Stimulated activated CD8-positive, alpha-beta memory T cell treated with anti-CD3 and anti-CD28 coated beads, Interleukin-15, amount 100 ng/mL, for 48 hours (primary cell): ENCODE measurements around the gene GNB1.
"Not testable (repeated sequence)": the region's sequence is repeated elsewhere in the genome, so short reads cannot be mapped to it uniquely, and the experiment has no call there.

Experiments
- DNase-seq, 2 donors: peaks; one replicate each; pipeline ENCODE4 v3.0.0-alpha.2; 2020; ENCODE audit warnings: low read depth in 2 of 2

GNB1 gene

DNA sequence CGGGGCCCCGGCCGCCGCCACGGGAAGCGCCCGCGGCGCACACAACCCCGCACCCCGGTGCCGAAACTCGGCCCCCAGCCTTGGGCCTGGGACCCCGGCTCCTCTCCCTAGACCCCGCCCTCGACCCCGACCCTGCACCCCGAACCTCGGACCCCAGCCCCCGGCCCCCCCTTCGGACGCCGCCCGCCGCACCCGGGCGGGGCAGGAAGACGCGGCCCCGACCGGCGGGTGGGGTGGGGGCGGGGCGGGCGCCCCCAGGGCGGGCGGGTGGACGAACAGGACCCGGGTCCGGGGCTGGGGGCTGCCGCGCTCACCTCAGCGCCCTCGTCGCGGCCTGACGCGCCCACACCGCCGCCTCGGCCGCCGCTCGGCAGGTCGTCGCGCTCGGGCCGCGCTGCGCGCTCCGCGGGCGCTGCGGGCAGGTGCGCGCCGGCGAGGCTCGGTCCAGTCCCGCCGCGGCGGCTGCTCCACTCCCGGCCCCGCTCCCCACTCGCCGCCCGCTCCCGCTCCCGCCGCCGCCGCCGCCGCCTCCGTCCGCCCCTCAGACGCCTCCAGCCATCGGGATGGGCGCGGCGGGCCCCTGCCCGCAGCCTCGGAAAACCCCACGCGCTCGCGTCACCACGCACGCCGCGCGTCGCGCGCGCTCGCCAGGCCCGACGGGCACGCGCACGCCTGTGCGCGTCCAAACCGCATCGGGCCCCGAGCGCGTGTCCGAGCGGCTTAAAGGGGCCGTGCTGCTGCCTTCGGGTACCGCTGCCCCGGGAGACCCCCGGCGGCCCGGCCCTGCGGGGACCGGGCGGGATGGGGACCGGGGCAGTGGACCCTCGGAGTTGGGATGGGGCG lies at the start of gene GNB1:
Gene GNB1, minus strand, starts transcription at position 582 of the 843 bp plus-strand sequence. CDS start 65,634 bp downstream, outside the sequence.
- DNase-seq: peak; percentile 82 to 85

DNA sequence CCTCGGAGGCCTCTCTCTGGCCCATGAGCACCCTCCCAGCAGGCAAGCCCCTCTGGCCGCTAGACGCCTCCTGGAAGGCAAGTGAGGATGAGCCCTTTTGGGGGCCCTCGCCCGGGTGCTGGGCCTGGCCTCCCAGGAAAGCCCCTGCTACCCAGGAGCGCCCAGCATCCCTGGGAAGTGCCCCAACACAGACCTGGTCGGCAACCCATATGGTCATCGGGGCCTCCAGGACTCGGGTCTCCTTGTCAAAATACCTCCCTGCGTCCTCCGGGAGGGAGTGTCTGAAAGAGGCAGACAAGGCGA lies 49.2 kb upstream of the GNB1 start:
- DNase-seq: no peak

DNA sequence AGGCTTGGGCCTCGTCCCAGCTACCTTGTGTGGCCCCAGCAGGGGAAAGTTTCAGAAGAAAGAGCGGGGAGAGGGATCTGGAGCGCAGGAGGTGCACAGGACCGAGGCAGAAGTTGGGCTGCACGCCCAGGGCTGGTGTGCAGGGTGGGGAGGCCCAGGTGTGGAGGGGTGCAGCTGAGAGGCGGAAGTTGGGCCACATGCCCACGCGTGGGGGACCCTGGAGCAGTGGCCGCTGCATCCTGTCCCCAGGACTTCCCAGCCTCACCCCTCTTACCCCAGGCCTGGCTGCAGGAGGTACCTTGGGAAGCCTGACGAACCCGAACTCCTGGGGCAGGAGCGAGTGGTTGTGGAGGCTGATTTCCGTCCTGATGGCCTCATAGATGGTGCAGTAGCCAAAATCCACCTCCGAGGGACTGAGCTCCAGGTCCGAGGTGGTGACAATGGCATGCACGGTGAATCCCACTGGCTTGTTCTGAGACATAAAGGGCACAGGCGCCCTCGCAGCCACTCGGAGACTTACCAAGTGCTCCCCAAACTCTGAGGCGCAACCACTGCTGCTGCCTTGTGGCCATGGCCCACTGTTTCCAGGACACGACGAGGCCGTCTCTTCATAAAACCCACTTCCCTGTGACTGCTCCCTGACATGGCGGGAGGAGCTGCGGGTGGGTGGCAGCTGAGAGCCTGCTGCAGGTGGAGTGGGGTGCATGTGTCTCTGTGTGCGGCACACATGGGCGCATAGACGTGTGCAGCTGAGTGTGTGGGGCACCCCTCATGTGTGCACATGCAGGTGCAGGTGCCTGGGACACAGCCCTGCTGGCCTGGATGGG lies 48.6 kb upstream of the GNB1 start:
- DNase-seq: no peak

DNA sequence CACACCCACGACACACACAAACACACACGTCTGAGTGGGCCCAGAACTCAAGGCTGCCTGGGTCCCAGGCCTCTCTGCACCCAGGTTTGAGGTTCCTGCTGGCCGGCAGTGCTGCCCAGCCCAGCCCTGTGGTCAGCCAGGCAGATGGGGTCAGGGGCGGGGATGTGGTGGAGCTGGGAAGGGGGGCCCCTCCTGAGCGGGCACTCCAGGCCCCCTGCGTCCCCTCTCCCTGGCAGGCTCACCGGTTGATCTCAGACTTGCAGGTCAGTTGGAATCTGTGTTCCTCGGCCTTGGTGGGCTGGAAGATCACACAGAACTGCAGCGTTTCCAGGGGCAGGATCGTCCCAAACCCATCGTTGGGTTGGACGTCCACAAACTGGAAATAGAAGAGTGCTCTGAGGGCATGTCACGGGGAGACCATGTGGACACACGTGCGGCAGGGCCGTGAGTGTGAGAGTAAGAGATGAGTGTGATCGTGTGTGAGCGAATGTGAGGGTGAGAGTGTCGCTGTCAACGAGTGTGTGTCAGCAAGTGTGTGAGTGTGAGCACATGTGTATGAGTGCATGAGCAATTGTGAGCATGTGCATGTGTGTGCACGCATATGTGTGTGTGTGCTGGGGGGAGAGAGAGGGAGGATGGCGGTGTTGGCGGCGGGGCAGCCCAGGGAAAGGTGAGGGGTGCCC lies 47.9 kb upstream of the GNB1 start:
- DNase-seq: no peak

DNA sequence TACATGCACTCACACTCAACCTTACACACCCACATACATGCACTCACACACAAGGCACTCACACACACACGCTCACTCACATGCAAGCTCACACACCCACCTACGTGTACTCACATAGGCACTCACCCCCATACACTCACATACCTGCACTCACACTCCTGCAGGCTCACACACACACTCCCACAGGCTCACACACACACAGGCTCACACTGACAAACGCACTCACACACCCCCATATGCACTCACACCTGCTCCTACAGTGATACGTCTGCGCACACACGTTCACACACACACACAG lies 47.3 kb upstream of the GNB1 start:
- no peak for DNase-seq

DNA sequence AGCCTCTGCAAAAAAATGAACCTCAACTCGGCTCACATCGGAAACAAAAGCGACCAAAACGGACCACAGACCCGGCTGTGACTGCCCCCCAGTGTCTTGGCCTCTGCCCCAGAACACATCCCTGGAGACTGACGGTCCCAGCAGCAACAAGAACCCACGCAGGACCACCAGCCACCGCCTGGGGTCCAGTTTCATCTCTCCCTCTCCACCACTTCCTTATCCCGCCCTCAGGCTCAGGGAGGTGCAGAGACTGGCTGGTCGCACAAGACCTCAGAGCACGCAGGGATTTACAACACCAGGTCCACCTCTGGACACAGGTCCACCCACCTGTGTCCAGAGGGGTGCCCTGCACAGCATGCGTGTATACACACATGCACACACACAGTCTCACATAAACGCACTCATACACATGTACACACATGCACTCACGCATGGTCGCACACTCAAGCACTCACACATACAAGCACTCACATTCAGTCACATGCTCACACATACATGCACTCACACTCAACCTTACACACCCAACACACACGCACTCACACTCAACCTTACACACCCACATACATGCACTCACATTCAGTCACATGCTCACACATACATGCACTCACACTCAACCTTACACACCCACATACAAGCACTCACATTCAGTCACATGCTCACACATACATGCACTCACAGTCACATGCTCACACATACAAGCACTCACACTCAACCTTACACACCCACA lies 46.8 kb upstream of the GNB1 start:
- no peak for DNase-seq

DNA sequence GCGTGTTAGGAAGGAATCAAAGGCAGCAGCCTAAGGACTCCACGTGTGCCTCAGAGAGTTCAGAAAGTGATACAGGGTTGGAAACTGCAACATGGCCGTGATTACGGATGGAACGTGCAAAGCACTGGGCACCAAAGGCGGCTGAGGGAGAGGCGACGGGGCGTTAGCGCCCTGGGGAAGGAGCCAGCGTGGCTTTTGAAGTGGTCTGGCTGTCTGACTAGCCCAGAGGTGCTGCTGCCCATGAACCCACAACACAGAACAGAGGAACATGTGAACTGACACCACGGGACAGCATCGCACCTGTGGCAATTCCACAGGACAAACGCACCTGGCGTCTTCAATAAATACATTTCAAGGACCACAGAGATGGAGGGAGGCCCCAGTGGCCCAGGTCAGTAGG lies 46.2 kb upstream of the GNB1 start:
- DNase-seq: no peak

DNA sequence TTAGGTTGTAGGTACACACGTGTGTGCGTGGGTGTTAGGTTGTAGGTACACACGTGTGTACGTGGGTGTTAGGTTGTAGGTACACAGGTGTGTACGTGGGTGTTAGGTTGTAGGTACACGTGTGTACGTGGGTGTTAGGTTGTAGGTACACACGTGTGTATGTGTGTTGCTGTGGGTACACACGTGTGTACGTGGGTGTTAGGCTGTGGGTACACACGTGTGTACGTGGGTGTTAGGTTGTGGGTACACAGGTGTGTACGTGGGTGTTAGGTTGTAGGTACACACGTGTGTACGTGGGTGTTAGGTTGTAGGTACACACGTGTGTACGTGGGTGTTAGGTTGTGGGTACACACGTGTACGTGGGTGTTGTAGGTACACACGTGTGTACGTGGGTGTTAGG lies 44.0 kb upstream of the GNB1 start:
- DNase-seq: not testable (repeated sequence)

DNA sequence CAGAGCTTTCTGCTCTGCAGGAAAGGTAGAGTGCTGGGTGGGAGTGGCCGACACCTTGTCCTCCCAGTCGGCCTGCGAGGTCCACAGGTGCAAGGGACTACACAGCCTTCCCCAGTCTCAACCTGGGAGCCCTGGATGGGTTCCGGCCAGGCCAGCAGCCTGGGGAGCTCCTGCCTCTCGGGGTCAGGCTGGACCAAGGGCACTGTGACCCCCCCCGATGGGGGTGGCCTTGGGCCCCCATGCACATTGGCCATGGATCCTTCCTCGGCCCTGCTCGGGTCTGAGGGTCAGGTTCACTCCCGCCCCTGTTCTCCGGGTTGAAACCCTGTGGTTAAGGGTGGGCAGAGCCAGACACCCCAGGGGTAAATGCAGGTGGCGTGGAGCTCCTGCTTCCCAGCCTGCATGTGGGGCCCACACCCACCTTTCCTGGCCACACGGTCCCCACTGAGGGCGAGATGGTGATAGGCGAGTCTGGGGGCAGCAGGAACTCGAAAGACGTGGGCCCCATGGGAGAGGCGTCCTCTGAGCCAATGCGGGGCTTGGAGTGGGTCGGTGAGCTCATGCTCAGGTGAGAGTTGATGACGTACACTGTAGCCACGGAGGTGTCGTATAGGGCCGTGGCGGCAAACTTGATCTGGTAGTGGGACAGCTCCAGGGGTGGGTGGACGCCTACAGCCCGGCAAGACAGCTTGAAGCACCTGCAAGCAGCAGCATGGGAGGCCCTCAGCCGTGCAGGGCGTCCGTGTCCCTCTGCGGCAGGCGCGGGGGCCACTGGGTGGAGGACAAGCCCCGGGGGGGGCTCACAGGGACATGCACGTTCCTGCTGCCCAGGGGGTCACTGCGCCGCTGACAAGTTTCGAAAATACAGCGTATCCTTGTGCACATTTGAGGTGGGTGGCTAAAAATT lies 39.0 kb upstream of the GNB1 start:
- no peak for DNase-seq

DNA sequence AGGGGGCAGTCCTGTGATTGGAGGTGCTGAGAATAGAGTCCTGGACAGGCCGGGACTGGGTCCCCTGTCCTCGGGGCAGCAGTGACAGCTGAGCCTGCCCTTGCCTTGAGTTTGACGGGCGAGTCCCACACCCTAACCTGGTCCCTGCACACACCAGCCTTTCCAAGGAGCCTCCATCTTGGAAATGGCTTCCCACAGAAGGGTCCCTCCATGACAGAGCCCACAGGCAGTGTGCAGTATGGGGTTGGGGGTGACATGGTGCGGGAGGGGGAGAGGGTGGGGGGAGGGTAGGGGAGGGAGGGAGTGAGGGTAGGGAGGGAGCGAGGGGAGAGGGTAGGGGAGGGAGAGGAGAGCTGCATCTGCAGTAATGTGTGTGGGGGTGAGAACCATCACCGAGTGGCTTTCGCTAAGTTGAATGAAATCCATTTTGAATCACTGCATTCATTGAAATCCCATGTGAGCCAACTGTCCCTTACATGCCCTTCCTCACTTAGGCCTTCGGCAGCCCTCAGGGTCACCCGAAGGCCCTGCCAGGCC lies 38.3 kb upstream of the GNB1 start:
- no peak for DNase-seq

DNA sequence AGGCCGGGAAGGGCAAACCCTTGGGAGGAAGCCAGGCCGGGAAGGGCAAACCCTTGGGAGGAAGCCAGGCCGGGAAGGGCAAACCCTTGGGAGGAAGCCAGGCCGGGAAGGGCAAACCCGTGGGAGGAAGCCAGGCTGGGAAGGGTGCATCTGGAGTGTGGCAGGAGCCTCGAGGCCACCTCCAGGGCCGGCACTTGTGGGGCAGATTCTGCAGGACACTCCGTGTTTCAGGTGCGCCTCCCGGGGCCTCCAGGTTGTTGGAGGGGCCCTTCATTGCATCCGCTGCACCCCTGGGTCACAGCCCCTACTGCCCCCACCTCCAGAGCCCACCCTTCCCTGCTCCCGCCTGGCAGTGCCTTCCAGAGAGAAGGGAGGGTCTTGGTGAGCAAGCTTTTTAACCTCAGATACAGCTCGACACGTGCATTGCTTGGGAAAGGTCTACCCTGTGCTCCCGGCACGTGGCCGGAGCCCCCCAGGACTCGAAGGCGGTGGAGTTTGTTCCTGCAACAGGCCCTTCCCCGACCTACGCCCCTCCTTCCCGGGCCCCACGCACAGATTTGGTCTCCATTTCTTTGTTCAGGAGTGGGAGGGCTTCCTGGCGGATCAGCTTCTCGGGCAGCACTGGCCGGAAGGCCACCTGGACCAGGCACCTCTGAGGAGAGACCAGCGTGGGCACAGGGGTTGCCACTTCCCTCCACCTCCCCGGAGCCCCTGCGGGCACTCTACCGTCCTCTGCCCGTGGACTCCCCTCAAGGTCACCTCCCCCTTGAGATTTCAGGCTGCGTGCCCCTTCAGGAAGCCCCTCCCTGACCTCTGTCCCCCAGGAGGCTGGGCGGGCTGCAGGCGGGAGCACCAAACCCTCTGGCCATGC lies 37.6 kb upstream of the GNB1 start:
- no peak for DNase-seq

DNA sequence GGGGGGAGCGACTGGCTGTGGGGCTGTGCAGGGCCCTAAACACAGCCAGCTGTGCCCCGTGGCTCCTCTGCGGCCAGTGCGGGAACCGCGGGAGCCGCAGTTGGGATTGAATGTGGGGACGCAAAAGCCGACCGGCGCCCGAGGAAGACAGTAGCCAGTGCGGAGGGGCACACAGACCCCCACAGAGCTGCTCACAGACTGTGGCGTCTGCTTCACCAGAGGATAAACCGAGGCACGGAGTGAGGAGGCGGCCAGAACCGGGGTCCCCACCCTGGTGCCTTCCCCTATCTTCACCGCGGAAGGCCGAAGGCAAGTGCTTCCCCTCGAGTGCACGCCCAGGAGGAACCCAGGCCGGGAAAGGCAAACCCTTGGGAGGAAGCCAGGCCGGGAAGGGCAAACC lies 36.9 kb upstream of the GNB1 start:
- no peak for DNase-seq

DNA sequence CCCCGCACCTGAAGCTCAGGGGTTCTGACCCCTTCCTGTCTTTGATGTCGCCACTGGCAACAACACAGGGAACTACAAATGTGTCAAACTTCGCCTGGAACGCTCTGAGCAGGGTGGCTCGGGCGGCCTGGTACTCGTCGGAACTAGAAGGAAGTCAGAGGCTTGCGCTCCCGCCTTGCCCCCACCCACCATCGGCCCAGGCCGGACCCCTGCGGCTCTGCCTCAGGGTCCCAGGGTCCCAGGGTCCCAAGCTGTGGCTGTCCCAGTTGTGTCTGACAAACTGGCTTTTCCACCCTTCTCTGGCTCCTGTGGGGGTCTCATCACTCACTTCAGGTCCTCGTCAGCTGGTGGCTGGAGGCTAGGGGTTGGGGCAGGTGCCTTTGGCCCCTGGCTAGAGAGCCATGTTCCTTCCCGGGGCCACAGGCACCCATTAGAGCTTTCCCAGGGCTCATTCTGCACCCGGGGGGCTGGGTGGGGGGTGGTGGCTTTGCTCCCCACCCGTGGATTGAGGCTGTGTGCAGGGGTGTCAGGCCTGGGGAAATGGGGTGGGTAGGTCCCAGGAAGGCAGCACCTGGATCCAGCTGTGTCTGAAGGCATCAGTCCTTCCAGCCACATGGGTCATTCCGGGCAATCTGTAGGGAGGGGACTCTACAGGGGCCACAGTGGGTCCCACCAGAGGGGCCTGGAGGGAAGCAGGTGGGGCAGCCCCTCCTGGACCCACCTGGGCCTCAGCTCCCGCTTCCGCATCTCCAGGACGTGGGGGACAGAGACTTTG lies 36.2 kb upstream of the GNB1 start:
- no peak for DNase-seq

DNA sequence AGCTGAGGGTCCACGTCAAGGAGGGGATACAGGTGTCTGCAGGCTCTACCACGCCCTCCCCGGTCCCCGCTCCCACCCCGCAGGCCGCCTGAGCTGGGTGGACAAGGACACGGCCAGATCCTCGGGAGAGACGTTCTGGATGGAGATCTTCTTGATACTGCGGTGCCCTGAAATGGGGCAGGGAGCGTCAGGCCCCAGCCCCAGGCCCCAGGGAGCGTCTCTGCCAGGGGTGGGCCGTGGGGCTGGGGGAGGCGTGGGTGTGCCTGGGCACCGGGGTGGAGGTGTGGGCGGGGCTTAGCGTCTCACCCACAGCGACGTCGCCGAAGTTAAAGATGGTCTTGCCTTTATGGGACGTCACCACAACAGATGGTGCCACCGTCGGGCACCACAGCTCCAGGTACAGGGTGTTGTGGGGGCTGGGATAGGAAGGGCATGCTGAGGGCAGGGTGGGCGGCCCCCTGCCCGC lies 35.5 kb upstream of the GNB1 start:
- no peak for DNase-seq

DNA sequence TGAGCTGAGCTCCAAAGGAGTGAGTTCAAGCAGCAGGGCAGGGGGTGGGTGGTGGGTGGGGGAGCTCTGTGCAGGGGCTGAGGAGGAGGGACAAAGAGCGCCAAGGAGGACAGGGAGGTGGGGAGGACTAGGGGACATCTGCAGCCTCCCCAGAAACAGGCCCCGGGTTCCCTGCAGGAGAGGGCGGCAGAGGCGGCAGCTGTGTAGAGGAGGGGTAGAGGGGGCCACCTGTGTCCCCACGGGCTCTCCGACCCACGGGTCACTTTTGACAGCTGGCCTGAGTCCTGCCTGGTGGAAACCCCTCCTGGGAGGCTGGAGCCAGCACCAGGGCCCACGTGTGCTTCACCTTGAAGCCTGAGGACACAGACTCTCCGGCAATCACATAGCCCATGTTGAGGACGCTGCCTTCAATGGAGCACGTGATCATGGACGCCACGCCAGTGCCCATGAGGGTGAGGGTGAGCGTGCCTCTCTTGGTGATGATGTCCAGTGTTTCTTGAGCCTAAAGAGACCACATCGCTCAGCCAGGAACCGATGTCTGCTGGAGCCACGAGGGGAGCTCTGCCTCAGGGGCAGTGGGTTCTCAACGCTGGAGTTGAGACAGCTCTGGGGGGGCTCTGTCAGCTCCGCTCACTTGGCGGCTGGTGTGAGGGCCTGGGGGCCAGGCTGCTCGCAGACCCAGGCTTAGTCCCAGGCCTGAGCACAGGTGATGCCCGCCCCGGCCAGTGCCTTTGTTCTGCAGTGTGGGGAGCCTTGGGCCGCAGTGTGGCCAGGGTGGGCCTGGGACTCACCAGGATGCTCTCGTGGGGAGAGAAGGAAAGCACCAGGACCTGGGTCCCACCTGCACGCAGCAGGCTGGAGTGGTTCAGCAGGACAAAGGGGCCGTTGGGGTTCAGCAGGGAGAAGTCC lies 34.8 kb upstream of the GNB1 start:
- DNase-seq: no peak

DNA sequence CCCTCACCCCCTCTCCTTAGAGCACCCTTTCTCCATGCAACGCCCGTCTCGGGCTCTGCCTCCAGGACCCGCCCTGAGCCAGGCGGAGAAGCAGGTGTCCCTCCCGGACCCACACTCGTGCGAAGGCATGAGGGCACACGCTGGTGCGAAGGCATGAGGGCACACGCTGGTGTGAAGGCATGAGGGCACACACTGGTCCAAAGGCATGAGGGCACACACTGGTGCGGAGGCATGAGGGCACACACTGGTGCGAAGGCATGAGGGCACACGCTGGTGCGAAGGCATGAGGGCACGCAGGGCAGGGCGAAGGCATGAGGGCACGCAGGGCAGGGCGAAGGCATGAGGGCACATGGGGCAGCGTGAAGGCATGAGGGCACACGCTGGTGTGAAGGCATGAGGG lies 34.0 kb upstream of the GNB1 start:
- no peak for DNase-seq

DNA sequence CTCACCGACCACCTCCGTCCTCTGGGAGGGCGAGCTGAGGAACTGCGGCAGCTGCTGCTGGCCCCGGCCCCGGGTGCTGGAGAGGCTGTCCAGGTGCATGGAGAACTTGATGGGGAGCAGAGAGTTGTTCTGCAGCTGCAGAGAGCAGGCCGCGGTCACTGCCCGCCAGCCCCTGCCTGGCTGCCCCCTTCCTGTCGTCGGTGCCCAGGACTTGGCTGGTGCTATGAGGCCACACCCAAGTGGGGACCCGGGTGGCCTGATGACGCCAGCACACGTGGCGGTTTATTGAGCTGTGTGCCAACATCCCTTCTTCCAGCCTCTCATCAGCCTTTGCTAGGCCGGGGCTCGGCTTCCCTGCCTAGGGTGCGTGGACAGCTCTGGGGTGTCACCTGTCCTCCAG lies 33.5 kb upstream of the GNB1 start:
- DNase-seq: no peak
